HCT116 (cell line): ENCODE measurements around the gene PNPLA8. TPM values are rescaled to one million over a fixed set of nuclear protein-coding genes. Genes with fewer than 3 reads are reported as not detected.

Experiments
- ATAC-seq: fragments of 200-7000 bp; cut with Tn5 transposase; 2 replicates; pipeline ENCODE4 v1.9.1; 2020; ENCODE audit warnings: mild to moderate bottlenecking, moderate library complexity
- BruUV-seq: library from RNA; stranded (reverse); fragments of 400-500 nt; replicated peaks from 2 replicates; lab custom pipeline; 2021; lab: Mats Ljungman, UMichigan
- CTCF ChIA-PET: fragments of 300-600 bp; sonication (Branson Sonifier 250); formaldehyde crosslinking; loops from one replicate; lab custom pipeline; 2021; ENCODE audit warnings: antibody characterized with exemption; lab: Charles Lee
- POLR2A ChIA-PET: fragments of 300-600, 350-600 bp; sonication (Branson Sonifier 250); formaldehyde crosslinking; loops from one replicate; lab custom pipeline; 2021; ENCODE audit warnings: antibody characterized with exemption; lab: Charles Lee
- RAD21 ChIA-PET, 2 experiments: fragments of 300-600 bp; sonication (Branson Sonifier 250); formaldehyde crosslinking; loops; one replicate each; lab custom pipeline; 2023; ENCODE audit warnings: low total read pairs in 2 of 2; ENCODE audit not compliant: uncharacterized antibody in 2 of 2, unreplicated experiment in 2 of 2, low non-redundant PET in 1 of 2; lab: Charles Lee
- DNase-seq: peaks from one replicate; pipeline ENCODE4 v3.0.0-alpha.2; 2010; ENCODE audit warnings: low read depth, low spot score
- H2AFZ ChIP-seq: fragments of 200-600 bp; shearing (Covaris generic), sonication (generic); 2 replicates; pipeline ENCODE4 v1.6.1; 2017; ENCODE audit warnings: low read depth, mixed run types, mixed read lengths, antibody characterized with exemption, low read length; ENCODE audit not compliant: poor library complexity, severe bottlenecking
- H3K27ac ChIP-seq: 2 replicates; pipeline ENCODE4 v1.5.1; 2012; ENCODE audit warnings: low read depth, low read length
- H3K27me3 ChIP-seq: fragments of 200-600 bp; sonication (generic); 2 replicates; pipeline ENCODE4 v1.6.1; 2016; ENCODE audit warnings: mixed run types, low read length, mixed read lengths; ENCODE audit not compliant: insufficient read depth
- H3K36me3 ChIP-seq, 2 experiments: fragments of 200-500 bp in 1 of 2; fragments of 200-600 bp in 1 of 2; sonication (Bioruptor generic) in 1 of 2; sonication (generic) in 1 of 2; 2 replicates each; pipeline versions ENCODE4 v1.5.1 to v1.6.1; 2014 to 2016; ENCODE audit warnings: low read length in 2 of 2, inconsistent platforms in 1 of 2, mixed read lengths in 1 of 2, mixed run types in 1 of 2; ENCODE audit not compliant: insufficient read depth in 2 of 2, control insufficient read depth in 1 of 2
- H3K4me1 ChIP-seq, 2 experiments: fragments of 200-600 bp in 1 of 2; sonication (generic) in 1 of 2; 2 replicates each; pipeline versions ENCODE4 v1.5.1 to v1.6.1; 2012 to 2017; ENCODE audit warnings: low read length in 2 of 2, inconsistent platforms in 1 of 2, mild to moderate bottlenecking in 1 of 2, mixed read lengths in 1 of 2, mixed run types in 1 of 2, moderate library complexity in 1 of 2; ENCODE audit not compliant: insufficient read depth in 2 of 2, control insufficient read depth in 1 of 2
- H3K4me2 ChIP-seq: fragments of 200-600 bp; sonication (generic); 2 replicates; pipeline ENCODE4 v1.6.1; 2017; ENCODE audit warnings: mixed run types, low read length, mixed read lengths
- H3K4me3 ChIP-seq, 2 experiments: fragments of 200-600 bp in 1 of 2; sonication (generic) in 1 of 2; replicated peaks in 1 of 2; 2 replicates each; pipeline ENCODE4 v1.5.1; 2011 to 2016; ENCODE audit warnings: low read length in 2 of 2, control low read depth in 1 of 2, low read depth in 1 of 2, mild to moderate bottlenecking in 1 of 2, mixed read lengths in 1 of 2, mixed run types in 1 of 2
- H3K79me2 ChIP-seq: fragments of 200-600 bp; sonication (generic); 2 replicates; pipeline ENCODE4 v1.6.1; 2017; ENCODE audit warnings: mild to moderate bottlenecking, mixed run types, low read length, moderate library complexity, mixed read lengths; ENCODE audit not compliant: insufficient read depth
- H3K9ac ChIP-seq: fragments of 200-600 bp; sonication (generic); 2 replicates; pipeline ENCODE4 v1.6.1; 2016; ENCODE audit warnings: low read length, mixed read lengths
- H3K9me2 ChIP-seq: fragments of 200-600 bp; sonication (generic), shearing (Covaris generic); 2 replicates; pipeline ENCODE4 v1.6.1; 2017; ENCODE audit warnings: mixed run types, mild to moderate bottlenecking, moderate library complexity; ENCODE audit not compliant: insufficient read depth
- H3K9me3 ChIP-seq, 2 experiments: fragments of 200-500 bp in 1 of 2; fragments of 200-600 bp in 1 of 2; sonication (Bioruptor generic) in 1 of 2; sonication (generic) in 1 of 2; 2 replicates each; pipeline ENCODE4 v1.6.1; 2014 to 2017; ENCODE audit warnings: low read length in 2 of 2, mixed read lengths in 2 of 2, inconsistent platforms in 1 of 2, low read depth in 1 of 2, mild to moderate bottlenecking in 1 of 2, mixed run types in 1 of 2, moderate library complexity in 1 of 2; ENCODE audit not compliant: control insufficient read depth in 1 of 2, insufficient read depth in 1 of 2
- H4K20me1 ChIP-seq: fragments of 200-600 bp; sonication (generic), shearing (Covaris generic); 2 replicates; pipeline ENCODE4 v1.6.1; 2017; ENCODE audit warnings: mixed run types, mild to moderate bottlenecking, moderate library complexity; ENCODE audit not compliant: insufficient read depth
- CBX3 ChIP-seq: IDR thresholded peaks from 2 replicates; pipeline ENCODE4 v1.6.1; 2012; ENCODE audit warnings: low read depth
- EGR1 ChIP-seq: IDR thresholded peaks from 2 replicates; pipeline ENCODE4 v1.6.1; 2012; ENCODE audit warnings: low read depth
- ELF1 ChIP-seq: IDR thresholded peaks from 2 replicates; pipeline ENCODE4 v1.6.1; 2012; ENCODE audit warnings: low read depth, borderline replicate concordance
- EZH2 ChIP-seq: fragments of 200-600 bp; sonication (generic); IDR thresholded peaks from 2 replicates; pipeline ENCODE4 v1.6.1; 2017; ENCODE audit warnings: antibody characterized with exemption, mixed run types
- EZH2phosphoT487 ChIP-seq: fragments of 200-600 bp; IDR thresholded peaks from 2 replicates; pipeline ENCODE4 v1.6.1; 2018; ENCODE audit warnings: antibody characterized with exemption, borderline replicate concordance
- FOSL1 ChIP-seq: IDR thresholded peaks from 2 replicates; pipeline ENCODE4 v1.6.1; 2012; ENCODE audit warnings: low read depth
- JUND ChIP-seq: IDR thresholded peaks from 2 replicates; pipeline ENCODE4 v1.6.1; 2012
- POLR2A ChIP-seq: IDR thresholded peaks from 2 replicates; pipeline ENCODE4 v1.7.0; 2011; ENCODE audit warnings: borderline replicate concordance; ENCODE audit not compliant: insufficient read depth, insufficient read length; ENCODE audit errors: extremely low read depth
- POLR2AphosphoS5 ChIP-seq: IDR thresholded peaks from 2 replicates; pipeline ENCODE4 v1.6.1; 2011; ENCODE audit warnings: mild to moderate bottlenecking, low read depth, low read length, moderate library complexity
- RAD21 ChIP-seq: IDR thresholded peaks from 2 replicates; pipeline ENCODE4 v1.6.1; 2012; ENCODE audit warnings: low read depth, mild to moderate bottlenecking
- SIN3A ChIP-seq: IDR thresholded peaks from 2 replicates; pipeline ENCODE4 v1.6.1; 2012; ENCODE audit warnings: low read depth
- SRF ChIP-seq: IDR thresholded peaks from 2 replicates; pipeline ENCODE4 v1.6.1; 2012; ENCODE audit warnings: low read depth
- YY1 ChIP-seq: IDR thresholded peaks from 2 replicates; pipeline ENCODE4 v1.6.1; 2011; ENCODE audit warnings: low read length, low read depth, moderate library complexity, mild to moderate bottlenecking; ENCODE audit not compliant: insufficient replicate concordance; ENCODE audit errors: extremely low read depth
- ZFX ChIP-seq: fragments of 450-650 bp; IDR thresholded peaks from 2 replicates; pipeline ENCODE4 v1.6.1; 2017
- ZNF274 ChIP-seq: fragments of 200-500 bp; sonication (Bioruptor generic); IDR thresholded peaks from 2 replicates; pipeline ENCODE4 v1.6.1; 2014; ENCODE audit warnings: mild to moderate bottlenecking, low read depth, low read length, inconsistent platforms
- intact Hi-C: fragments of 100-400 bp; cut with micrococcal nuclease; formaldehyde crosslinking; loops from 2 replicates; pipeline ENCODE4 v1.10.0; 2022
- total RNA-seq: library from RNA; stranded (reverse); gene quantifications from one replicate; pipeline ENCODE4 v1.2.1, GENCODE V29; 2021; ENCODE audit not compliant: unreplicated experiment
- TF ChIP-seq, protein P1 (sequence below): IDR thresholded peaks from 2 replicates; pipeline ENCODE4 v1.6.1; 2011; ENCODE audit warnings: mild to moderate bottlenecking, low read length, moderate library complexity; ENCODE audit not compliant: insufficient replicate concordance; ENCODE audit errors: extremely low read depth
- TF ChIP-seq, protein P2 (sequence below), 3 experiments: fragments of 200-600 bp in 1 of 3; sonication (generic) in 1 of 3; IDR thresholded peaks in 2 of 3; conservative IDR thresholded peaks in 1 of 3; 2 replicates each; pipeline ENCODE4 v1.5.1; 2012 to 2017; ENCODE audit warnings: low read depth in 2 of 3, low read length in 2 of 3, antibody characterized with exemption in 1 of 3, borderline replicate concordance in 1 of 3, control low read depth in 1 of 3, mild to moderate bottlenecking in 1 of 3, mixed read lengths in 1 of 3, mixed run types in 1 of 3, moderate library complexity in 1 of 3; ENCODE audit not compliant: insufficient read depth in 1 of 3
- TF ChIP-seq, protein P3 (sequence below): IDR thresholded peaks from 2 replicates; pipeline ENCODE4 v1.6.1; 2012

The PNPLA8 gene
- total RNA-seq, 1 experiment from 2014 or later, result 12.9 TPM

DNA sequence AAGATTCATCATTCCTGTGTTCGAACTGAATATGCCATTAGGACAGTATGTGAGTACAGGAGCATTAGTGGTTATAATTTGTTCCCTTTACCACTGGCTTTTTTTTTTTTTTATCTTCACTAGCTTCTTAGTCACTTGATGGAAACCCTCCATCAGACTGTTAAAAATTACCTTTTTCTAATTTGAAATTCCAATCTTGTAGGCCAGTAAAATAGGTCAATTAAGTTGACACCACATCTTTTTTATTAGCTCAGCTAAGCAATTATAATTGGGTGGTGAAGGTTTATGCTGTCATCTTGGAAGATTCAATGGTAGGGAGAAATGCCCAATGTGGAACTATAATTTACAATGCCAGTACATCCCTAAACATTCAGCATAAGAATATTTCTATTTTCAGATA lies 75.8 kb downstream of the PNPLA8 start:
- Histone ChIP-seq H3K9ac (no peak overlapping the region), H3K9me3 (no peaks in the 10 kb centered on the region), H3K27me3 (no peaks in the 10 kb centered on the region), H4K20me1 (no peaks in the 10 kb centered on the region), H3K9me2 (no peaks in the 10 kb centered on the region), H3K4me2 (no peak overlapping the region), H2AFZ (no peak overlapping the region), H3K79me2 (no peaks in the 10 kb centered on the region), H3K27ac (no peak overlapping the region), H3K36me3 (no peaks in the 10 kb centered on the region), H3K4me1 (no peaks in the 10 kb centered on the region), H3K4me3 (no peak overlapping the region)
- ATAC-seq (no peak), DNase-seq (no peak)
- intact Hi-C loops, result no loop called here
- POLR2A ChIA-PET, result no interaction called here
- CTCF ChIA-PET, result no interaction called here
- TF ChIP-seq POLR2AphosphoS5 (no peak), SIN3A (no peak), ZNF274 (no peak), EZH2 (no peak), POLR2A (no peak), ELF1 (no peak), ZFX (no peak), YY1 (no peak), EZH2phosphoT487 (no peak), RAD21 (no peak), JUND (no peak), EGR1 (no peak), SRF (no peak), CBX3 (no peak), FOSL1 (no peak)
- TF ChIP-seq, protein P1, sequence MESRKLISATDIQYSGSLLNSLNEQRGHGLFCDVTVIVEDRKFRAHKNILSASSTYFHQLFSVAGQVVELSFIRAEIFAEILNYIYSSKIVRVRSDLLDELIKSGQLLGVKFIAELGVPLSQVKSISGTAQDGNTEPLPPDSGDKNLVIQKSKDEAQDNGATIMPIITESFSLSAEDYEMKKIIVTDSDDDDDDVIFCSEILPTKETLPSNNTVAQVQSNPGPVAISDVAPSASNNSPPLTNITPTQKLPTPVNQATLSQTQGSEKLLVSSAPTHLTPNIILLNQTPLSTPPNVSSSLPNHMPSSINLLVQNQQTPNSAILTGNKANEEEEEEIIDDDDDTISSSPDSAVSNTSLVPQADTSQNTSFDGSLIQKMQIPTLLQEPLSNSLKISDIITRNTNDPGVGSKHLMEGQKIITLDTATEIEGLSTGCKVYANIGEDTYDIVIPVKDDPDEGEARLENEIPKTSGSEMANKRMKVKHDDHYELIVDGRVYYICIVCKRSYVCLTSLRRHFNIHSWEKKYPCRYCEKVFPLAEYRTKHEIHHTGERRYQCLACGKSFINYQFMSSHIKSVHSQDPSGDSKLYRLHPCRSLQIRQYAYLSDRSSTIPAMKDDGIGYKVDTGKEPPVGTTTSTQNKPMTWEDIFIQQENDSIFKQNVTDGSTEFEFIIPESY, result no peak
- TF ChIP-seq, protein P2, sequence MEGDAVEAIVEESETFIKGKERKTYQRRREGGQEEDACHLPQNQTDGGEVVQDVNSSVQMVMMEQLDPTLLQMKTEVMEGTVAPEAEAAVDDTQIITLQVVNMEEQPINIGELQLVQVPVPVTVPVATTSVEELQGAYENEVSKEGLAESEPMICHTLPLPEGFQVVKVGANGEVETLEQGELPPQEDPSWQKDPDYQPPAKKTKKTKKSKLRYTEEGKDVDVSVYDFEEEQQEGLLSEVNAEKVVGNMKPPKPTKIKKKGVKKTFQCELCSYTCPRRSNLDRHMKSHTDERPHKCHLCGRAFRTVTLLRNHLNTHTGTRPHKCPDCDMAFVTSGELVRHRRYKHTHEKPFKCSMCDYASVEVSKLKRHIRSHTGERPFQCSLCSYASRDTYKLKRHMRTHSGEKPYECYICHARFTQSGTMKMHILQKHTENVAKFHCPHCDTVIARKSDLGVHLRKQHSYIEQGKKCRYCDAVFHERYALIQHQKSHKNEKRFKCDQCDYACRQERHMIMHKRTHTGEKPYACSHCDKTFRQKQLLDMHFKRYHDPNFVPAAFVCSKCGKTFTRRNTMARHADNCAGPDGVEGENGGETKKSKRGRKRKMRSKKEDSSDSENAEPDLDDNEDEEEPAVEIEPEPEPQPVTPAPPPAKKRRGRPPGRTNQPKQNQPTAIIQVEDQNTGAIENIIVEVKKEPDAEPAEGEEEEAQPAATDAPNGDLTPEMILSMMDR (IDR thresholded peaks at IDR 0.05 in 2 of 3, conservative IDR thresholded peaks at IDR 0.05 in 1 of 3; ENCODE audit: borderline replicate concordance in 1 of 3, insufficient read depth in 1 of 3, low read depth in 2 of 3, low read length in 2 of 3), result no peak
- TF ChIP-seq, protein P3, sequence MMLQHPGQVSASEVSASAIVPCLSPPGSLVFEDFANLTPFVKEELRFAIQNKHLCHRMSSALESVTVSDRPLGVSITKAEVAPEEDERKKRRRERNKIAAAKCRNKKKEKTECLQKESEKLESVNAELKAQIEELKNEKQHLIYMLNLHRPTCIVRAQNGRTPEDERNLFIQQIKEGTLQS, result no peak
- RAD21 ChIA-PET, result no interaction called here
- no TSS peak for BruUV-seq
